ENCODE data around the gene GCAT.

GRCh38 chr22:37848587-37849088 is 40.9 kb downstream of the GCAT start:
- TF ChIP-seq POLR2A (IDR thresholded peaks at IDR 0.05; ENCODE audit: low read length) (no peak), GATA1 (IDR thresholded peaks at IDR 0.05; ENCODE audit: low read depth, low read length) (no peak)

Measured in erythroblast (primary cell).